NB4 (cell line): ENCODE data around the gene RAD52.

Experiments used
- MAX ChIP-seq: IDR thresholded peaks from 2 replicates; pipeline ENCODE4 v1.6.1; 2011; ENCODE audit warnings: low read depth, low read length
- POLR2A ChIP-seq: IDR thresholded peaks from 2 replicates; pipeline ENCODE4 v1.6.1; 2011; ENCODE audit warnings: mild to moderate bottlenecking; ENCODE audit not compliant: insufficient read length; ENCODE audit errors: extremely low read depth
- TF ChIP-seq, protein P1 (sequence below): IDR thresholded peaks from one replicate; pipeline ENCODE4 v1.5.1; 2012; ENCODE audit warnings: low read depth, low read length

GRCh38 chr12:907413-908185 lies 41.9 kb downstream of the RAD52 start:
- TF ChIP-seq, protein P1, sequence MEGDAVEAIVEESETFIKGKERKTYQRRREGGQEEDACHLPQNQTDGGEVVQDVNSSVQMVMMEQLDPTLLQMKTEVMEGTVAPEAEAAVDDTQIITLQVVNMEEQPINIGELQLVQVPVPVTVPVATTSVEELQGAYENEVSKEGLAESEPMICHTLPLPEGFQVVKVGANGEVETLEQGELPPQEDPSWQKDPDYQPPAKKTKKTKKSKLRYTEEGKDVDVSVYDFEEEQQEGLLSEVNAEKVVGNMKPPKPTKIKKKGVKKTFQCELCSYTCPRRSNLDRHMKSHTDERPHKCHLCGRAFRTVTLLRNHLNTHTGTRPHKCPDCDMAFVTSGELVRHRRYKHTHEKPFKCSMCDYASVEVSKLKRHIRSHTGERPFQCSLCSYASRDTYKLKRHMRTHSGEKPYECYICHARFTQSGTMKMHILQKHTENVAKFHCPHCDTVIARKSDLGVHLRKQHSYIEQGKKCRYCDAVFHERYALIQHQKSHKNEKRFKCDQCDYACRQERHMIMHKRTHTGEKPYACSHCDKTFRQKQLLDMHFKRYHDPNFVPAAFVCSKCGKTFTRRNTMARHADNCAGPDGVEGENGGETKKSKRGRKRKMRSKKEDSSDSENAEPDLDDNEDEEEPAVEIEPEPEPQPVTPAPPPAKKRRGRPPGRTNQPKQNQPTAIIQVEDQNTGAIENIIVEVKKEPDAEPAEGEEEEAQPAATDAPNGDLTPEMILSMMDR, result no peak
- TF ChIP-seq POLR2A (no peak), MAX (no peak)
